ENCODE data around the gene MACIR. TPM values are rescaled to one million over a fixed set of nuclear protein-coding genes. Genes with fewer than 3 reads are reported as not detected.

Gene MACIR
- total and polyA plus RNA-seq, 4 donors = 0.69 to 18.6 (median 0.83) TPM

DNA sequence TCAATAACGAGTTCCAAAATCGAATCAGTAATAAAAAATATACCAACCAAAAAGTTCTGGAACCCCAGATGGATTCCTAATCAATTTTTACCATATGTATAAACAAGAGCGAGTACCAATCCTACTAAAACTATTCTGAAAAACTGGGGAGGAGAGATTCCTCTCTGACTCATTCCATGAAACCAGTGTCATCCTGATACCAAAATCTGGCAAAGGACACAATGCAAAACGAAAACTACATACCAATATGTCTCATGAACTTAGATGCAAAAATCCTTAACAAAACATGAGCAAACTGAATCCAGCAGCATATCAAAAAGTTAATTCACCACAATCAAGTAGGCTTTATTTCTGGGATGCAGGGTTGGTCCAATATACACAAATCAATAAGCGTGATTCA lies 30.5 kb upstream of the MACIR start:
- TF ChIP-seq CTCF (IDR thresholded peaks at IDR 0.05; ENCODE audit: low read depth, low read length, missing input control) (no peak), HNF4A (conservative IDR thresholded peaks at IDR 0.05) (no peak)
- no peaks in the 10 kb centered on the region for H3K4me1 ChIP-seq (ENCODE audit: control insufficient read depth in 4 of 4, insufficient read depth in 4 of 4, low read length in 3 of 4)
- no peaks in the 10 kb centered on the region for H3K27me3 ChIP-seq (ENCODE audit: control insufficient read depth in 4 of 4, insufficient read depth in 4 of 4, low read length in 3 of 4)
- DNase-seq (ENCODE audit: low spot score) = no peak
- no peak overlapping the region for H3K4me3 ChIP-seq (ENCODE audit: low read depth in 1 of 3, low read length in 3 of 3)
- H3K27ac ChIP-seq (ENCODE audit: low read depth in 1 of 2, low read length in 2 of 2) = no peak overlapping the region
- WGBS = 83% methylated on average over 5 of the region's 5 CpGs
- no peaks in the 10 kb centered on the region for H3K36me3 ChIP-seq (ENCODE audit: control insufficient read depth in 4 of 4, insufficient read depth in 3 of 4, low read depth in 1 of 4, low read length in 3 of 4)
- no peak overlapping the region for H3K9ac ChIP-seq (ENCODE audit: low read depth in 1 of 2, low read length in 2 of 2)
- peaks cover 0 to 4% (median 0%) of the 10 kb centered on the region in 4 donors for H3K9me3 ChIP-seq (ENCODE audit: control insufficient read depth in 4 of 4, low read length in 3 of 4)

- Histone ChIP-seq H3K27me3 (ENCODE audit: control insufficient read depth in 4 of 4, insufficient read depth in 4 of 4, low read length in 3 of 4) (no peaks in the 10 kb centered on the region), H3K36me3 (ENCODE audit: control insufficient read depth in 4 of 4, insufficient read depth in 3 of 4, low read depth in 1 of 4, low read length in 3 of 4) (no peaks in the 10 kb centered on the region), H3K9ac (ENCODE audit: low read depth in 1 of 2, low read length in 2 of 2) (no peak overlapping the region), H3K27ac (ENCODE audit: low read depth in 1 of 2, low read length in 2 of 2) (no peak overlapping the region), H3K4me3 (ENCODE audit: low read depth in 1 of 3, low read length in 3 of 3) (no peak overlapping the region), H3K4me1 (ENCODE audit: control insufficient read depth in 4 of 4, insufficient read depth in 4 of 4, low read length in 3 of 4) (no peaks in the 10 kb centered on the region), H3K9me3 (ENCODE audit: control insufficient read depth in 4 of 4, low read length in 3 of 4) (peaks cover 0 to 4% (median 0%) of the 10 kb centered on the region in 4 donors)
- DNase-seq (ENCODE audit: low spot score) = no peak
- 73% methylated on average over 1 of the region's 1 CpG for WGBS
- TF ChIP-seq RXRA (IDR thresholded peaks at IDR 0.05) = no peak
- TF ChIP-seq TAF1 (conservative IDR thresholded peaks at IDR 0.05) = no peak
- TF ChIP-seq FOXA1 (IDR thresholded peaks at IDR 0.05) = no peak
- TF ChIP-seq EGR1 (IDR thresholded peaks at IDR 0.05; ENCODE audit: low read depth in 2 of 2) = no peak
- no peak for TF ChIP-seq HNF4G (IDR thresholded peaks at IDR 0.05)
- no peak for TF ChIP-seq JUND (IDR thresholded peaks at IDR 0.05)
- no peak for TF ChIP-seq REST (IDR thresholded peaks at IDR 0.05)
- TF ChIP-seq, protein P1, sequence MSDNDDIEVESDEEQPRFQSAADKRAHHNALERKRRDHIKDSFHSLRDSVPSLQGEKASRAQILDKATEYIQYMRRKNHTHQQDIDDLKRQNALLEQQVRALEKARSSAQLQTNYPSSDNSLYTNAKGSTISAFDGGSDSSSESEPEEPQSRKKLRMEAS (IDR thresholded peaks at IDR 0.05) = no peak
- TF ChIP-seq SP1 (IDR thresholded peaks at IDR 0.05) = no peak
- TF ChIP-seq HNF4A (conservative IDR thresholded peaks at IDR 0.05) = no peak
- no peak for TF ChIP-seq FOXA2 (IDR thresholded peaks at IDR 0.05)
- TF ChIP-seq ZBTB33 (IDR thresholded peaks at IDR 0.05) = no peak
- TF ChIP-seq NR2F2 (IDR thresholded peaks at IDR 0.05) = no peak
- TF ChIP-seq GABPA (IDR thresholded peaks at IDR 0.05 in 1 of 2, conservative IDR thresholded peaks at IDR 0.05 in 1 of 2) = no peak
- TF ChIP-seq, protein P2, sequence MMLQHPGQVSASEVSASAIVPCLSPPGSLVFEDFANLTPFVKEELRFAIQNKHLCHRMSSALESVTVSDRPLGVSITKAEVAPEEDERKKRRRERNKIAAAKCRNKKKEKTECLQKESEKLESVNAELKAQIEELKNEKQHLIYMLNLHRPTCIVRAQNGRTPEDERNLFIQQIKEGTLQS (IDR thresholded peaks at IDR 0.05) = no peak
- no peak for TF ChIP-seq YY1 (IDR thresholded peaks at IDR 0.05)
- no peak for TF ChIP-seq CTCF (IDR thresholded peaks at IDR 0.05; ENCODE audit: low read depth, low read length, missing input control)
- no peak for TF ChIP-seq RAD21 (IDR thresholded peaks at IDR 0.05)
Measured at GRCh38 chr5:103228588-103228987, 30.0 kb upstream of the MACIR start.

Measured in liver (tissue), 9 donors.